ENCODE measurements around the gene TMEM125. TPM values are rescaled to one million over a fixed set of nuclear protein-coding genes. Genes with fewer than 3 reads are reported as not detected.

TMEM125 gene
- total and polyA plus RNA-seq, 10 of the 15 experiments (the other 5 are each of a cell fraction or from before 2014, with no cell fraction given): 0.28 TPM; not detected in 9

- TF ChIP-seq FOS (IDR thresholded peaks at IDR 0.05; ENCODE audit: borderline replicate concordance, extremely low read depth, insufficient read length) (no peak), LARP7 (IDR thresholded peaks at IDR 0.05) (no peak), NRF1 (conservative IDR thresholded peaks at IDR 0.05; ENCODE audit: low read depth, low read length) (no peak), NFXL1 (IDR thresholded peaks at IDR 0.05; ENCODE audit: borderline replicate concordance) (no peak), PML (IDR thresholded peaks at IDR 0.05; ENCODE audit: low read length) (no peak), SMAD5 (IDR thresholded peaks at IDR 0.05; ENCODE audit: low read depth) (no peak), RELA (IDR thresholded peaks at IDR 0.05; ENCODE audit: borderline replicate concordance, partially characterized antibody) (no peak), HCFC1 (IDR thresholded peaks at IDR 0.05; ENCODE audit: low read length) (no peak), SUZ12 (IDR thresholded peaks at IDR 0.05; ENCODE audit: unreplicated experiment) (no peak), ATF7 (IDR thresholded peaks at IDR 0.05; ENCODE audit: low read depth) (no peak), TCF7 (IDR thresholded peaks at IDR 0.05; ENCODE audit: borderline replicate concordance) (no peak), USF1 (IDR thresholded peaks at IDR 0.05; ENCODE audit: borderline replicate concordance, extremely low read length, insufficient read depth, low read depth, low read length) (no peak), SIN3A (IDR thresholded peaks at IDR 0.05; ENCODE audit: low read depth, low read length) (no peak), ZNF687 (IDR thresholded peaks at IDR 0.05) (no peak), MLLT1 (IDR thresholded peaks at IDR 0.05) (no peak), YY1 (IDR thresholded peaks at IDR 0.05; ENCODE audit: low read depth, low read length) (no peak), E2F4 (IDR thresholded peaks at IDR 0.05; ENCODE audit: low read depth, low read length) (no peak), POU2F2 (IDR thresholded peaks at IDR 0.05; ENCODE audit: borderline replicate concordance, low read depth, low read length) (no peak; the same call in 2 of the 3 replicates), IKZF2 (IDR thresholded peaks at IDR 0.05) (peak; percentile 65 to 72; a peak in 2 of 4 replicates), ZNF217 (IDR thresholded peaks at IDR 0.05) (no peak), SIX5 (IDR thresholded peaks at IDR 0.05; ENCODE audit: low read depth, low read length, severe bottlenecking) (no peak), HSF1 (IDR thresholded peaks at IDR 0.05; ENCODE audit: low read depth, low read length) (no peak)
- TF ChIP-seq, protein P1, sequence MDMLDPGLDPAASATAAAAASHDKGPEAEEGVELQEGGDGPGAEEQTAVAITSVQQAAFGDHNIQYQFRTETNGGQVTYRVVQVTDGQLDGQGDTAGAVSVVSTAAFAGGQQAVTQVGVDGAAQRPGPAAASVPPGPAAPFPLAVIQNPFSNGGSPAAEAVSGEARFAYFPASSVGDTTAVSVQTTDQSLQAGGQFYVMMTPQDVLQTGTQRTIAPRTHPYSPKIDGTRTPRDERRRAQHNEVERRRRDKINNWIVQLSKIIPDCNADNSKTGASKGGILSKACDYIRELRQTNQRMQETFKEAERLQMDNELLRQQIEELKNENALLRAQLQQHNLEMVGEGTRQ (IDR thresholded peaks at IDR 0.05; ENCODE audit: borderline replicate concordance, low read depth, low read length): no peak
Observed at GRCh38 chr1:43239484-43239883, 30.3 kb upstream of the TMEM125 start (continued).

Measured in GM12878 (cell line).